Posterior cingulate gyrus (tissue), 11 donors: ENCODE measurements around the gene MYLK2.

Experiments used
- DNase-seq, 10 donors: peaks; one replicate each; pipeline versions ENCODE4 v3.0.0 to v3.0.0-alpha.2; 2020 to 2021; ENCODE audit warnings: mixed read lengths in 3 of 10
- intact Hi-C: fragments of 100-400 bp; cut with DNase I; formaldehyde crosslinking; loops from one replicate; pipeline ENCODE4 v1.15.1; 2023

The MYLK2 gene

GRCh38 chr20:31848088-31848999, 29.2 kb downstream of the MYLK2 start:
- DNase-seq, result no peak
- intact Hi-C loops, result no loop called here

DNA sequence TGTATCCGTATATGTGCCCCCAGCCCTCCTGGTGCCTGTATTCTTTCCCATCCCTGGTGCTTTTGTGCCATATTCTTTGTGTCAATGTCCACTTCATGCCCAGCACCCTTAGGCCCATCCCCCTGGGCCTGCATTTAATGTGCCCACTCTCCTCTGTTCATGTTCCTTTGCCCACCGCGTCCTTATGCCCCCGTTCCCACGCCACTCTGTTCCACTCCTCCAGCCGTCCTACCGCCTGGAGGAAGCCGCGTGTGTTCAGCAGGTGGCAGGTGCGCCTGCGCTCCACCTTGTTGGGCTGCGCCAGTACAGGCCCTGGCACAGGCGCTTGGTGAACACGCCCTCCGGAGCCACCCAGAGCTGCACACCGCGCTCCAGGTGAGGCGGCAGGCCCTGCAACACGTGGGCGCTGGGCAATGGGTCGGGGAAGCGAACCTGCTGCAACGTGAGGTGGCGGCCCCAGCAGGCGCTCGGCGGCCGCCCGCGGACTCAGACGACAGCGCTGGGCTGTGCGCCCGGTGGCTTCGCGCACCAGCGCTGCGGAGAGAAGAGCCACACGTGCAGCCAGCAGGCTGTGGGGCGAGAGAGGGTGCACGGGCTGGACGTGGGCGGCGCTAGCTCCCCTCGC, 30.3 kb downstream of the MYLK2 start:
- intact Hi-C loops, result no loop called here
- no peak for DNase-seq

GRCh38 chr20:31851240-31851955, 32.2 kb downstream of the MYLK2 start:
- DNase-seq, result peak in 3 of 10 donors; percentile 31 to 45 (median 33)
- intact Hi-C loops, result loop anchor here (10.0 kb wide), 1 partner anchor 183 kb away; no protein-coding TSS in a partner anchor

- peak in 2 of 10 donors; percentile 11 to 39 for DNase-seq
- intact Hi-C loops, result loop anchor here (10.0 kb wide), 1 partner anchor 181 kb away; no protein-coding TSS in a partner anchor
Observed at GRCh38 chr20:31853481-31853880, 34.3 kb downstream of the MYLK2 start.

DNA sequence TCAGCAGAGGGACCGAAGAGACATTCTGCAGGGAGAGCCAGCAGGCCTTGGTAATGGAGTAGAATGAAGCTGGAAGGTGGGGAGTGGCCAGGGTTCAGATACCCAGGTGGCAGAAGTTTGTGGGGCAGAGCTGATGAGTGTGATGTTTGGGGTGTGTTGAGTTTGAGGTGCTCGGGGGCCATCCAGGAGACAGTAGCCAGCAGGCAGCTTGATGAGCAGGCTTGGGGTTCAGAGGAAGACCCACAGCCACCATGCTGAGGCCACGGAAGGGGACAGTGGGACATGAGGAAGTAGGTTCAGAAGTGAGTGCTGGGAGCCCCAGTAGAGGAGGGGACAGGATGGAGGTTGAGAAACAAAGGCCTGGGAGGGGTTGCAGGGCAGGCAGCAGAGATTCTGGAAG, 37.4 kb downstream of the MYLK2 start:
- DNase-seq, result peak in 1 of 10 donors; percentile 59

DNA sequence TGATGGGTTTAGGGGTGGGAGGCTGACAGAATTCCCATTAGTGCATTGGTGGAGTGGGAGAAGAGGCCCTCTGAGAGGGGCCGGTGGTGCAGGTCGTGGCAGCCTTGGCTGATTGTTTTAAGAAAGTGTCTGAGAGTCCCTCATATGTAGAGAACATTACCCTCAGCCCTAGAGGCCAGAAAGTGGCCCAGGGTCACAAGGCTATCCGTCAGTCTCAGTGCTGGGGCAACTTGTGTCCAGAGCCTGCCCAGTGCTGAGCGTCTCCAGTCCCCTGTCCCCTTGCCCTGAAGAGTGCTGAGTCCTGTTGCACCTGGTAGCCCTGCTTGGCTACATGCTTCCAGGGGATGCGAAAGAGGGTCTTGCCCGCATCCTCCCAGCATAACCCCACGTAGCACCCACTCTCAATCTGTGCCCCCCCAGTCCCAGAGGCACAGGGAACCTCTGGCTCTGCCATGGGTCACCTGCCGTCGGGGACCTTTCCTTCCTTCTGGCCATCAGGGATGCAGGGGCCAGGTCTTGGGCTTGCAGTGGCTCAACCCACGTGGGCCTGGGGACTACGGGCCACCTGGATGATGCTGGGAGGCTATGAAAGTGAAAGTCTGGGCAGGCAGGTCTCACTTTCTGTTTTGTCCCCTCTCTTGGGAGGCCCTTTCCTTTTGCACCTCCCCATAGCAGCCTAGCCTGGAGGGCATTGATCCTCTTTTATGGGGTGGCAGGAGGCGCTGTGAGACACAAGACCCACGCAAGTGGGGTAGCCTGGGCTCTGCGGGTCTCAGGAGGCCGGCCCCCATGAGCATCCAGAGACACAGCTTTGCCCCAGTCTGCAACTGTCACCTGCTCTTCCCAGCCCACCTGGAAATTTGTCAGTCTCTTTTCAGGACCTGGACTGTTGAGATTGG, 39.0 kb downstream of the MYLK2 start:
- DNase-seq, result peak in 2 of 10 donors; percentile 67 to 74
- intact Hi-C loops, result loop anchor here (10.0 kb wide), 1 partner anchor 177 kb away; no protein-coding TSS in a partner anchor

More for the DNA sequence above, 37.4 kb downstream of the MYLK2 start:
- intact Hi-C loops, result loop anchor here (10.0 kb wide), 1 partner anchor 178 kb away; no protein-coding TSS in a partner anchor

- DNase-seq, result peak in 1 of 10 donors; percentile 4
- intact Hi-C loops, result loop anchor here (10.0 kb wide), 1 partner anchor 176 kb away; no protein-coding TSS in a partner anchor
Observed at GRCh38 chr20:31858760-31859083, 39.6 kb downstream of the MYLK2 start.

DNA sequence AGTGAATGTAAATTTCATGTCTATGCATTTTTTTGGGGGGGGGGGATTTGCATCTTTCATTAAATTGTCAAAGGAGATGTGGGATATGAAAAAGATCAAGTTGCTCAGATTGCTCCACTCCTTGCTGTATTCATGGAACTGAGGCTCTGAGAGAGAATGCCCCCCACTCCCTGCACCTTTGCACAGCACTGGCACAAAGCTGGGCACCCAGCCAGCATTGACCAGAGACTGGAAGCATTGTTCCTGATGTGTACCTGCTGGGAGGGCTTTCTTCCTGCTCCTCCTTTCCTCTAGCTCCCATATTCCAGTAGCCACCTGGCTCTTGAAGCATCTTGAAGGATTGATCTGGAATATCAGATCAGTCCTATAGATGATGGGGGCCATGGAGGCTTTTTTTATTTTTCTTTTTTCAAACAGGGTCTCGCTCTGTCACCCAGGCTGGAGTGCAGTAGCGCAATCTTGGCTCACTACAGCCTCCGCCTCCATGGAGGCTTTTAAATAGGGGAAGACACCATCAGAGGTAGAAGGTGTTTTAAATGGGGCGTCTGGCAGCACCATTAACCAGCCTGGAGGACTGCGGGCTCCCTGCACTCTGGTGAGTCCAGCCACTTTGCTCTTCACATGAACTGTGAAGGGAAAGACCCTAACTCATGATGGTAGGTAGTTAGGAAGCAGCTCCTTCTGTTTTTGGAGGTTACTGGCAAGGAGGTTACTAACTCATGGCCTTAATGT, 40.3 kb downstream of the MYLK2 start:
- peak in 2 of 10 donors; percentile 18 to 20 for DNase-seq
- intact Hi-C loops, result loop anchor here (10.0 kb wide), 1 partner anchor 175 kb away; no protein-coding TSS in a partner anchor

GRCh38 chr20:31859998-31860380, 40.8 kb downstream of the MYLK2 start:
- intact Hi-C loops, result loop anchor here (10.0 kb wide), 1 partner anchor 175 kb away; no protein-coding TSS in a partner anchor
- peak in 2 of 10 donors; percentile 26 to 31 for DNase-seq

GRCh38 chr20:31860390-31861134, 41.4 kb downstream of the MYLK2 start:
- intact Hi-C loops, result no loop called here
- peak in 2 of 10 donors; percentile 58 to 66 for DNase-seq

DNA sequence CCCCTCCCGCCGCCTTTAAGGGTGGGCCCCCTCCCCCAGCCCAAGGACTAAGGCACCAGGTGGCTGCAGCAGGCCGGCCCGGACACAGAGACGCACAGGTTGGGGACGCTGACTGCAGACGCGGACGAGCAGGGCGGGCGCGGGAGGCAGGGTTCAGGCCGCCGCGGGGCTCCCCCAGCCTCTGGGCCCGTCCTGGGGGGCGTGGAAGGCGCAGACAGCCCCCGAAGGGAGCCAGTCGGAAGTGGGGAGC, 41.9 kb downstream of the MYLK2 start:
- intact Hi-C loops, result no loop called here
- DNase-seq, result peak in 1 of 10 donors; percentile 82

DNA sequence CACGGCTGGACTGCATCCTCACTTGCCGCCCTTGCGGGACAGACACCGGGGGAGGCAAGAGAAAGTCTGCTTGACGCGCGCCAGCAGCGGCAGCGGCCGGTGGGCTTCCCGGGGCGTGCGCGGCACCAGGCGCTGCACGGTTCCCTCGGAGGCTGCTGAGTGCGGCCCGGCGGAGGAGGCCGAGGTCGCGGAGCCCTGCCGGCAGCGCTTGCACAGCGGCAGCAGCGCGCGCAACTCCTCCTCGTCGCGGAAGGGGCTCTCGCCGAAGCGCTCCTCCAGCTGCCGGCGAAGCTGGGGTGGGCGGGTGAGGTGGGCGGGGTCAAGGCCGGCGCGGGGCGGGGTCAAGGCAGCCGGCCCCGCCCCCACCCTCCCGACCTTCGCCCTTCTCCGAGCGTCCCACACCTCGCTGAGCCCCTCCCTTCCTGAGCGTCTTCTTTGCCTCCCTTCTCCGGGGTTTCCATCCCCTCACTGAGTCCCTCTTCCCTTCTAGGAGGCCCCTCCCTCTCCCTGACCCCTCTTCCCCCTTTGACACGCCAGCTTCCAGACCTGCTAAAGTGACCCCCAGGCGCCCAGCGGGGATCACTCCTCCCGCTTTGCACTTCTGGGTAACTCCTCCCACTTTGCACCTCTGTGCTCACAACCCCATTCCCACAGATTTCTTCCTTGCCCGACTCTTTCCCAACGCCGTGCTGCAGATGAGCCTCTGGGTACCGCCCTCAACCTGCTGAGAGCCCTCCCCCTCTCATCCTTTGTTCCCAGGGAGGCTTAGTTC, 42.4 kb downstream of the MYLK2 start:
- DNase-seq, result peak in 6 of 10 donors; percentile 32 to 91 (median 67)
- intact Hi-C loops, result no loop called here

DNA sequence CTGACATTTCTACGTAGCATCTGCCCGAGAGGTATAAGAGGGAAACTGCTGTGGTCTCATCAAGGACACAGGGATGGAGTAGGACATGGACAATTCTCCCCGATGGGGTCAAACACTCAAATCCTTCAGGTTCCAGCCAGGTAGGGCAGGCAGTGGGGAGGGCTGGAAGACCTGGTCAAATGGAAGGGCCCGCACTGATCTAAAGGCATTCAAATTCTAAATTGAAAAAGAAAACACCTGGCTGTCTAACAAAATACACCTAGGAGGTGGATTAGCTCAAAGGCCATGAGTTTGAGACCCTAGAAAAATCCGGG, 43.0 kb downstream of the MYLK2 start:
- intact Hi-C loops, result no loop called here
- peak in 1 of 10 donors; percentile 39 for DNase-seq

DNA sequence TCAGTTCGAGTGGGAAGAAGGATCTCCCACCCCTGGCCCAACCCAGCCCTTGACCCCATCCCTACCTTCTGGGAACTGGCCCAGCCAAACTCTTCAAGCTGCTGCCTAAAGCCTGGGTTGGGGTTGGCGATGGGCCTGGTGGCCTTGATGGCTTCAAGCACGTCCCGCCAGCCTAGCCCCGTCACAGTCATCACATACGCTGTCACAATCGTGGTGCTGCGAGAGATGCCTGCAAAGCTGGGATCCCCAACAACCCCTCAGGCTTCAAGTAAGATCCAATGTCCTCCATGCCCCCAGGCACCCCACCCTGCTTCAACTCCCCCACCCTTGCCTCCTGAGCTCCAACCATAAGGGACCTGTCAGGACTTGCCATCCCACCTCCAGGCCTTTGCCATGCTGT, 43.4 kb downstream of the MYLK2 start:
- intact Hi-C loops, result no loop called here
- peak in 1 of 10 donors; percentile 62 for DNase-seq

- peak in 2 of 10 donors; percentile 13 to 32 for DNase-seq
- intact Hi-C loops, result no loop called here
Observed at GRCh38 chr20:31863296-31864085, 44.3 kb downstream of the MYLK2 start.

DNA sequence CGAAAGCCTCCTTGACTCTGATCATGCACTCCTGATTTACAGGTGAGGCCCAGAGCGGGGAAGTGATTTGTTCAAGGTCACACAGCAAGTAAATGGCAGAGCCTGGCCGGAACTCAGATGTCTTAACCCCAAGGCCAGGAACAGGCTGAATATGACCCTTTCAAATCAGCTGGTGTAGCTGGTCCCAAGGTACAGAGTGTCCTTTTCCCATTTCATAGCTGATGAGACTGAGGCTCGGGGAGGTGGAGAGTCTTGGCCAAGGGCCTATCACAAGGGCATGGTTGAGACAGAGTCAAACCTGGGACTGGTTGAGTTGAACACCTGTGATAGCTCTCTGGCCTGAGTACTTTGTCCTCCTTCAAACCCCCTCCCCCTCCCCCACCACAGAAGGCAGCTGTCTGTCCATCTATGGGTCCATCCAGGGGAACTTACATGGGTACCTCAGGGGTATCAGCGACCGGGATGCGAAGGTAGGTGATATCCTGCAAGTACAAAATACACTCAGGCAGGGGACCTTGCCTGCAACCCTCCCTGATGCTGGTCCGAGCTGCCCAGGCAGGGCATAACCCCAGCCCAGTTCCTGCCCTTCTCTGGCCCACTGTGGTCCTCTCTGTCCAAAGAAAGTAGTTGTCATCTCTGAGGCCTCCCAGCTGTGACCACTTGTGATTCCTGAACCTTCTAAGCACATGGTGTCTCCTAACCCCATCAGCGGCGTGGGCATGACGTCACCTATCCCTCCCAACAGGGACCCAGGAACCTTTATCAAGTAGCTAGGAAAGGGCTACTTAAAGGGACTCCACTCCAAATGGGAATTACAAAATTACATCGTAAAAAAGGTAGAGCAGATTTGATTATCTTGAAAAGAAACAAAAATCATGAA, 45.6 kb downstream of the MYLK2 start:
- DNase-seq, result peak in 2 of 10 donors; percentile 23 to 29
- intact Hi-C loops, result no loop called here
